Ovary (tissue), 3 donors: ENCODE results near the gene ARHGEF12.

Experiments
- EP300 ChIP-seq: sonication (generic); formaldehyde crosslinking; IDR thresholded peaks from one replicate; pipeline ENCODE4 v1.6.1; 2017; ENCODE audit warnings: antibody characterized with exemption
- POLR2A ChIP-seq: fragments of 450-650 bp; IDR thresholded peaks from one replicate; pipeline ENCODE4 v1.6.1; 2017; ENCODE audit warnings: antibody characterized with exemption, mild to moderate bottlenecking, moderate library complexity
- TF ChIP-seq, protein P1 (sequence below), 3 donors: fragments of 450-650 bp in 2 of 3; fragments of 200-600 bp in 1 of 3; IDR thresholded peaks; one replicate each; pipeline versions ENCODE4 v1.5.1 to v1.8.0; 2016 to 2022; ENCODE audit warnings: antibody characterized with exemption in 3 of 3, mild to moderate bottlenecking in 1 of 3
- donor health status: DM: no; HTN: no; CAD: no.

DNA sequence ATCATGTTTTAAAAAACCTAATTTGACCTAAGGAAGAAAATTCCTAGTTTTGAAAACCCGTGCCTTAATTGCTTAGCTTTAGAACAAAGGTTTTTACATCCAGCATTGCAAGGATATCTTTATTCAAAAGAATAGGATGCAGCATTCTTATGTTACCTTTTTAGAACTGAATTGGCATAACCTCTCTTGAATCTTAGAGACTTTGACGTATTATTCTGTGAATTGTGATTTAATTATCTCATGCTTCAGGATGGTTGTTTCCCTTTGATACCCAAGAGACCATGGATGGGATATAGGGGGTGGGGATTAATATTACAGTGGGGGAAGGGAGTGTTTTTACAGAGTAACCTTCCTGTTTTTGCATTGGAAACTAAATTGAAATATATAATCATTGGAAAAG lies 49.4 kb downstream of the ARHGEF12 start:
- TF ChIP-seq POLR2A (no peak), EP300 (no peak)
- TF ChIP-seq, protein P1, sequence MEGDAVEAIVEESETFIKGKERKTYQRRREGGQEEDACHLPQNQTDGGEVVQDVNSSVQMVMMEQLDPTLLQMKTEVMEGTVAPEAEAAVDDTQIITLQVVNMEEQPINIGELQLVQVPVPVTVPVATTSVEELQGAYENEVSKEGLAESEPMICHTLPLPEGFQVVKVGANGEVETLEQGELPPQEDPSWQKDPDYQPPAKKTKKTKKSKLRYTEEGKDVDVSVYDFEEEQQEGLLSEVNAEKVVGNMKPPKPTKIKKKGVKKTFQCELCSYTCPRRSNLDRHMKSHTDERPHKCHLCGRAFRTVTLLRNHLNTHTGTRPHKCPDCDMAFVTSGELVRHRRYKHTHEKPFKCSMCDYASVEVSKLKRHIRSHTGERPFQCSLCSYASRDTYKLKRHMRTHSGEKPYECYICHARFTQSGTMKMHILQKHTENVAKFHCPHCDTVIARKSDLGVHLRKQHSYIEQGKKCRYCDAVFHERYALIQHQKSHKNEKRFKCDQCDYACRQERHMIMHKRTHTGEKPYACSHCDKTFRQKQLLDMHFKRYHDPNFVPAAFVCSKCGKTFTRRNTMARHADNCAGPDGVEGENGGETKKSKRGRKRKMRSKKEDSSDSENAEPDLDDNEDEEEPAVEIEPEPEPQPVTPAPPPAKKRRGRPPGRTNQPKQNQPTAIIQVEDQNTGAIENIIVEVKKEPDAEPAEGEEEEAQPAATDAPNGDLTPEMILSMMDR (IDR thresholded peaks at IDR 0.05) = no peak
